Right hindlimb (tissue), 1 donor: Measurements from ENCODE around the gene POU2AF2.
"Not testable (repeated sequence)": the region's sequence is repeated elsewhere in the genome, so short reads cannot be mapped to it uniquely, and the experiment has no call there.

ENCODE experiments used
- DNase-seq: peaks from one replicate; pipeline ENCODE4 v3.0.0-alpha.2; 2018

The POU2AF2 gene

GRCh38 chr11:111245425-111245824, at the start of gene POU2AF2:
Gene POU2AF2 (plus strand): TSS chr11:111245725. CDS start chr11:111245854, 129 bp downstream.
- no peak for DNase-seq

GRCh38 chr11:111200010-111200534, 45.5 kb upstream of the POU2AF2 start:
- no peak for DNase-seq

- no peak for DNase-seq
Measured at GRCh38 chr11:111204211-111204610, 41.3 kb upstream of the POU2AF2 start.

GRCh38 chr11:111205632-111206385, 39.7 kb upstream of the POU2AF2 start:
- DNase-seq: no peak

- no peak for DNase-seq
Measured at GRCh38 chr11:111206472-111206871, 39.1 kb upstream of the POU2AF2 start.

GRCh38 chr11:111207213-111207612, 38.3 kb upstream of the POU2AF2 start:
- DNase-seq: no peak

GRCh38 chr11:111209543-111210355, 35.8 kb upstream of the POU2AF2 start:
- no peak for DNase-seq

GRCh38 chr11:111213256-111213655, 32.3 kb upstream of the POU2AF2 start:
- no peak for DNase-seq

- DNase-seq: no peak
Measured at GRCh38 chr11:111220721-111221120, 24.8 kb upstream of the POU2AF2 start.

GRCh38 chr11:111221208-111221607, 24.3 kb upstream of the POU2AF2 start:
- no peak for DNase-seq

GRCh38 chr11:111221936-111222335, 23.6 kb upstream of the POU2AF2 start:
- not testable (repeated sequence) for DNase-seq

- DNase-seq: not testable (repeated sequence)
Measured at GRCh38 chr11:111222821-111223455, 22.6 kb upstream of the POU2AF2 start.

- no peak for DNase-seq
Measured at GRCh38 chr11:111225881-111226280, 19.6 kb upstream of the POU2AF2 start.

- DNase-seq: no peak
Measured at GRCh38 chr11:111229604-111230003, 15.9 kb upstream of the POU2AF2 start.

- no peak for DNase-seq
Measured at GRCh38 chr11:111230122-111230465, 15.4 kb upstream of the POU2AF2 start.

GRCh38 chr11:111231836-111232235, 13.7 kb upstream of the POU2AF2 start:
- DNase-seq: no peak

- DNase-seq: no peak
Measured at GRCh38 chr11:111236383-111236782, 9.1 kb upstream of the POU2AF2 start.

- no peak for DNase-seq
Measured at GRCh38 chr11:111237926-111238325, 7.6 kb upstream of the POU2AF2 start.

- DNase-seq: no peak
Measured at GRCh38 chr11:111246956-111247355, 1.4 kb downstream of the POU2AF2 start.

- no peak for DNase-seq
Measured at GRCh38 chr11:111250936-111251335, 5.4 kb downstream of the POU2AF2 start.

- no peak for DNase-seq
Measured at GRCh38 chr11:111253131-111253530, 7.6 kb downstream of the POU2AF2 start.

GRCh38 chr11:111253630-111254029, 8.1 kb downstream of the POU2AF2 start:
- DNase-seq: no peak

- no peak for DNase-seq
Measured at GRCh38 chr11:111258046-111258445, 12.5 kb downstream of the POU2AF2 start.
